GM18907 (cell line): ENCODE measurements around the gene IGSF21.
"Not testable (repeated sequence)": the region's sequence is repeated elsewhere in the genome, so short reads cannot be mapped to it uniquely, and the experiment has no call there.

Experiments
- ATAC-seq: cut with Tn5 transposase; IDR thresholded peaks from one replicate; pipeline ENCODE4 v1.9.1; 2021; ENCODE audit warnings: mild to moderate bottlenecking, moderate library complexity; ENCODE audit not compliant: unreplicated experiment

The IGSF21 gene

DNA sequence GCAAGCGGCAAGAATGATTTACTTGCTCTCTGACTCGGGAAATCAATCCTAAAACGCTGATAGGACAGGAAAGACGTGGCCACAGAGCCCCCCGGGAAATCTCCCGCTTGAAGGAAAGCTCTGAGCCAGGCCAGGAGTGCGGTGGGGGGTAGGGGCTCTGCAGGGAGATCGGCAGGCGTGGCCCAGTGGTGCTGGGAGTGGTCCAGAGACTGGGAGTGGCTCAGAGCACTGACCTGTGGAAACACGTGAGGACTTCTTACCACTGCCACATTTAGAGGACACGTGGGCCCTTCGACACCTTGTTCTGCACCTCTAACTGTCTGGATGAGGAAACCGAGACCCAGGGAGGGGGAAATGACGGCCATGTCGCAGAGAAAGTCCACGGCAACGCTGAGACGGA lies 243.1 kb downstream of the IGSF21 start:
- no peak for ATAC-seq

GRCh38 chr1:18351735-18352134 lies 244.1 kb downstream of the IGSF21 start:
- no peak for ATAC-seq

GRCh38 chr1:18352636-18353265 lies 245.2 kb downstream of the IGSF21 start:
- ATAC-seq, result no peak

DNA sequence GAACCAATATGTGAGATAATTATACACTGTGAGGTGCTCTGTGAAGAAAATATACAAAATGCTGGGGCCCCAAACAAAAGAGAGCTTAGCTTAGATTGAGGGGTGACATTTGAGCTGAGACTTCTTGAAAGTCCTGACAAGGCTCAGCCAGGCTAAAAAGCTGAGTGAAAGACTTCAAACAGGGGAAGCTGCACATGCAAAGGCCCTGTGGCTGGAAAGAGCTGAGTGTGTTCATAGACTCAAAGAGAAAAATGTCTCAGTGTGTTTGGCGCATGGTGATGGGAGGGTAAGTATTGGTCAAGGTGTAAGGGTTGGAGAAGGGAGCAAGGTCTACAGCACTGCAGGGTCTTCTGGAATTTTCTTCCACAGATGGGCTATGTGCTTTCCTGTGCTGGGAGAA lies 245.9 kb downstream of the IGSF21 start:
- ATAC-seq, result no peak

DNA sequence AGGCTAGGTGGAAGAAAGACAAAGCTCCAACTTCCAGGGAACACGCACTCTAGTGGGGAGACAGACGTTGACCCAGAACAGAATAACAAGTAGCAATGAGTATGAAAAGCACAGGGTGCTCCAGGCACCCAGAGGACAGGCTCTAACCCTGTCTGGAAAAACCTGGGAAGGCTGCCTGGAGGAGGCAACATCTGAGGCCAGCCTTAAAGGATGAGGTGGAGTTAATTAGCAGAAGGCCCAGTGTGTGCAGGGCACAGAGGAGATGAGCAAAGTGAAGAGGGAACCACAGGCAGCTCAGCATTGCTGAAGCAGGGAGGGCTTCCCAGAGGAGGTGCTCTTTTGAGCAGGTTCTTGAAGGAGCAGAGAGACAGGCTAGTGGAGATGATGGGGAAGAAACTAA lies 246.4 kb downstream of the IGSF21 start:
- no peak for ATAC-seq

DNA sequence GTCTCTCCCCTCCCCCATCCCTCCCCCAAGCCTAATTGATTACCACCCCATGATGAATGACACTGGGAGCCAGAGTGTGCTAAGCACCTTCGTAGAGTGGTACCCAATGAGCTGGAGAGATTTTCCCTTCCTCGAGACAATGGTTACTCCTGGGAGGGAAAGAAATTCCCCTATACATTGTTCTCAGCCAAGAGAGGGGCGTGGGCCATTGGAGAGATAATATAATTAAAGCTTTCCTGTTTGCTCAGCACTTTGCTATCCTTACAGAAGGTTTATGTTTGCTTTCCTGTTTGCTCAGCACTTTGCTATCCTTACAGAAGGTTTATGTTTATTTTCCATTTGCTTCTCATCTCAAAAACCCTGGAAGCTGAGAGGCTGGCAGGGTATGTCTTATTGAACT lies 247.0 kb downstream of the IGSF21 start:
- ATAC-seq, result no peak

DNA sequence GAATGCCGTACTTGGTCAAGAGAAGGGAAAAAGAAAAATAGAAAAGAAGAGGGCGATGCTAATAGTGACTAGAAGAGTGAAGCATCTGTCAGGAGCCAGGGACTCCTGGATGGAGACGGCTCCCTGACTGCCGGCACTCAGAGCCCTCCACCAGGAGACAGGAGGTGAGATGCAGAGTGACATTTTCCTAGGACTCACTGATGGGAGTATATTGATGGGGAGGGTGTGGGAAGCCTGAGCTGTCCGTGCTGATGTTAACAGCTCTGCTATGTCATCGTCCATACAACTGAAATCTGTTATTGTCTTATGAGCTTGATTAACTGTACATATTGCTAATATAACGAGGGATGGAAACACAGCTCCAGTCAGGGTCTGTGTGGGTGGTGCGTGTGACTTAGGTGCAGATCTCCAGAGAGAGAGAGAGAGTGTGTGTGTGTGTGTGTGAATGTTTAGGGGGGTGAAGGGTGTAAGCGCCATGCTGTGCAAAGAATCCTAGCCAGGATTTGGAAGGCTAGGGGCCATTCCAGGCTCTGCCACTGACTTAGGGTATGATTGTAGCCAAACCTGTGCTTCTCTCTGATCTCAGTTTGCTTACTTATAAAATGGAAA lies 250.1 kb downstream of the IGSF21 start:
- ATAC-seq, result no peak

GRCh38 chr1:18358600-18358999 lies 251.0 kb downstream of the IGSF21 start:
- ATAC-seq, result no peak

DNA sequence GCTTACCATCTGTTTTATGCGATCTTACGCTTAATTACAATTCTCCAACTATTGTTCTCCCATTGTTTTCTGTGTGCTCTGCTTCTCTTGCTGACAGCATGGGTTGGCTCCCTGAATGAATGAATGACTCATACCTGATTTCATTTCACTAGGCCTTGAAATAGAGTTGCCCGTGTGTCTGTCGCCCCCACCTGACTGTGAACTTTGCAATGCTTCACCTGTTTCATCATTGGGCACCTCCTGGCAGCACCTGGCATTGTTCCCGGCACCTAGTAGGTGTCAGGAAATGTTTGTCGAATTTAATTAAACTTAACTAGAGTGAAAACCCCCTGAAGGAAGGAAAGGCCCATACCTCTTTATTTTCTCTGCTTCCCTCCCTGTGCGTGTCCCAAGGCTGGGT lies 252.7 kb downstream of the IGSF21 start:
- ATAC-seq, result no peak

DNA sequence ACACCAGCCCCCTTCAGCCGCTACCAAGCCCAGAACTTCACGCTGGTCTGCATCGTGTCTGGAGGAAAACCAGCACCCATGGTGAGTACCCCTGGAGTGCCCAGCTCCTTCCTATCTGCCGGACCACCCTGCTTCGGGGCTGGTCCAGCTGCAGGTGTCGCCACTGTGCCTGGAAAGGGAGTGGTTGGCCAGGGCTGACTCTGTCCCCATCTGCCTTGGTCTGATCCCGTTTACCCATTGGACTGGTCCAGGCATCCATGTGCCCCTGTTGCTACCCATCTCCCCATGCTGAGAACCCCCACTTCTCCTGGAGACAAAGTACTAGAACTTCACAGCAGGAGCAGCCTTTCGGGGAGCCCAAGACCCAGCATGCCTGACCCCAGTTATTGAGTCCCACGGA lies 254.6 kb downstream of the IGSF21 start:
- ATAC-seq, result no peak

- ATAC-seq, result no peak
Measured at GRCh38 chr1:18363436-18363835, 255.8 kb downstream of the IGSF21 start.

DNA sequence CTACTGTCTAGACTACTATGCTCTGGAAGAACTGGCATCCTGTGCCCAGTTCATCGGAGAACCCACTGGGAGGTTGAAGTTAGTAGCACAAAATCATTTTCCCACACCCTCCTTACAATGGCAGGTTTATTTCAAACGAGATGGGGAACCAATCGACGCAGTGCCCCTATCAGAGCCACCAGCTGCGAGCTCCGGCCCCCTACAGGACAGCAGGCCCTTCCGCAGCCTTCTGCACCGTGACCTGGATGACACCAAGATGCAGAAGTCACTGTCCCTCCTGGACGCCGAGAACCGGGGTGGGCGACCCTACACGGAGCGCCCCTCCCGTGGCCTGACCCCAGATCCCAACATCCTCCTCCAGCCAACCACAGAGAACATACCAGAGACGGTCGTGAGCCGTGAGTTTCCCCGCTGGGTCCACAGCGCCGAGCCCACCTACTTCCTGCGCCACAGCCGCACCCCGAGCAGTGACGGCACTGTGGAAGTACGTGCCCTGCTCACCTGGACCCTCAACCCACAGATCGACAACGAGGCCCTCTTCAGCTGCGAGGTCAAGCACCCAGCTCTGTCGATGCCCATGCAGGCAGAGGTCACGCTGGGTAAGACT lies 257.6 kb downstream of the IGSF21 start:
- ATAC-seq, result no peak

DNA sequence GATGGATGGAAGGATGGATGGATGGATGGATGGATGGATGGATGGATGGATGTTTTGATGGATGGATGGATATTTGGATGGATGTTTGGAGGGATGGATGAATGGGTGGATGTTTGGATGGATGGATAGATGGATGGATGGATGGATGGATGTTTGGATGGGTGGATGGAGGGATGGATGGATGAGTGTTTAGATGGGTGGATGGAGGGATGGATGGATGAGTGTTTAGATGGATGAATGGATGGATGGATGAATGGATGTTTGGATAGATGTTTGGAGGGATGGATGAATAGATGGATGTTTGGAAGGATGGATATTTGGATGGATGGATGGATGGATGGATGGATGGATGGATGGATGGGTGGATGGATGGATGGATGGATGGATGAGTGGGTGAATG lies 264.9 kb downstream of the IGSF21 start:
- ATAC-seq, result not testable (repeated sequence)

GRCh38 chr1:18373151-18373550 lies 265.6 kb downstream of the IGSF21 start:
- no peak for ATAC-seq

DNA sequence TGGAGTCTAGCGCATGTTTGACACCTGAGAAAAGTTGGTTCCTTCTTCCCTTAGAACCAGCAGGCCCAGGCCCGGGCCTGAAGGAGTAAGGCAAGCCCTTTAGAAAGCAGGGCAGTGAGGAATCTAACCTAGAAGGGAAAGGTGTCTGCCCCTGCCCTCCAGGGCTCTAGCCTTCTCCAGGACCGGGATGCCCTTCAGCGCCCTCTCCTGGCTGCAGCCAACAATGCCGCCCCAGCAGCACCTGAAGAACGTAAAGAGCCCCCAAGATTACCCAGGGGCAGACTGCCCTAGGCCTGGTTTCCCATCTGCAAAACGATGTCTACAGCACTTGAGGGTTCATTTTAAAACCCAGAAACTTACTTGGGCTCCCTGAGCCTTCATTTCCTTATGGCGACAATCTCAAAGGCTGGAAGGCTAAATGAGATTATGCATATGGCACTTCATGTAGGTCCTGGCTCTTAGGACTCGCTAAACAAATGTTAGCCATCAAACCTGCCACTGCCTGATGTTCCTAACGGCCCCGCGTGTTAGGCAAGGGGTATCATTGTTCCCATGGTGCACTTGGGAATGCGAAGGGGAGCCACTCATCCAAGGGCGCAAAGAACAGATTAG lies 266.4 kb downstream of the IGSF21 start:
- ATAC-seq, result no peak

GRCh38 chr1:18376661-18377060 lies 269.1 kb downstream of the IGSF21 start:
- ATAC-seq, result no peak

GRCh38 chr1:18380288-18380687 lies 272.7 kb downstream of the IGSF21 start:
- no peak for ATAC-seq

- no peak for ATAC-seq
Measured at GRCh38 chr1:18384059-18384458, 276.5 kb downstream of the IGSF21 start.

DNA sequence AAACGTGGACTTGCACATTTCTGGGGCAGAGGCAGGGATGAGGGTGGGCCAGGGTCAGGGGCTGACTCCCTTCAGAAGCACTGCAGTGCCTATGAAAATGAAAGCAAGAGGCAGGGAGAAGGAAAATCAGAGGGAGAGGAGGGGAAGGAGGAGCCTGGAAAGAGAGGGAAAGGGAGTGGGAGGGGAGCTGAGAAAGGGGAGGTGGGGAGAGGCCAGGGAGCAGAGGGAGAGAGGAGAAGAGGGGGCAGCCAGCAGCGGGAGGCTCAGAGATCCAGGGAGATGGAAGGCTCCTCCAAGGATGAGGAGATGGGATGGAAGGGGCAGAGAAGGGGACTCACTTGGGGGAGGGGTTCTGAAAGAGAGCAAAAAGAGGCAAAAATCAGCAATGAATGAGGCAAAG lies 276.9 kb downstream of the IGSF21 start:
- no peak for ATAC-seq

- no peak for ATAC-seq
Measured at GRCh38 chr1:18385239-18385790, 277.7 kb downstream of the IGSF21 start.

DNA sequence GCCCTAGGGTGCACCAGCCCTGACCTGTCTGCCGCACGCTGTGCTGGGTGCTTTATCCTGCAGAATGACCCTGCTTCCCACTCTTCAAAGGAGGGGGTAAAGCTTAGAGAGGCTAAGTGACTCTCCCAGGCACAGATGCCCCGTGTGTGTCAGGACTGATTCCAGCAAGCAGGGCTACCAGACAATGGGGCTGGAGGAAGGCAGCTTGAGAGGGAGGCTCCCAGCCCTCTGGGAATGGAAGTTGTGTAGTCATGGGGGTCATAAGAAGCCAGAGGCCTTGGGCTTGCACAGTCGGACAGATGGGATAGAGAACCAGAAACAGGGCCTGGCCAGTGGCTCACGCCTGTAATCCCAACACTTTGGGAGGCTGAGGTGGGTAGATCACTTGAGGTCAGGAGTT lies 279.0 kb downstream of the IGSF21 start:
- ATAC-seq, result no peak

- ATAC-seq, result no peak
Measured at GRCh38 chr1:18387307-18387706, 279.7 kb downstream of the IGSF21 start.
